ENCODE measurements around the gene RERE. TPM values are rescaled to one million over a fixed set of nuclear protein-coding genes. Genes with fewer than 3 reads are reported as not detected.

The RERE gene
- total RNA-seq, 1 experiment from 2014 or later = 40.6 TPM

DNA sequence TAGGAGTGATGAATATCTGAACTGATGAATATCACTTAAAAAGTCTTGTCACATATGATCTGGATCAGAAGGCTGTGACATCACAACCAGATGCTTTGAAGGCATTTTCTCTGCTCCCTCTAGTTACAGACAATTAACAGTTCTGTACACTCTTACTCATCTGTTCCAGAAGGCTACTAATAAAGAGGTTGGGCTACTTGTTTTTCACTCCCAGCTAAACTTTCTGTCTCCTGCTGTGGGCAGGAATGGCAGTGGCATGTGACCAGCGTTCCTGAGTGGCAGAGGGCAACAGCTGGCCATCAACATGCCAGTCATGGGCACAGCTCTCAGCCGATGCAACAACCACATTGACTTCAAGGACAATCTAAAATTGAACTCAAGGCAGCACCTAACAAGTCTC lies 432.9 kb downstream of the RERE start:
- Histone ChIP-seq H3K27ac (ENCODE audit: low read depth, low read length) (no peak overlapping the region), H3K9me2 (ENCODE audit: insufficient read depth) (no peaks in the 10 kb centered on the region), H3K4me2 (ENCODE audit: low read length) (no peak overlapping the region), H2AFZ (ENCODE audit: low read depth, low read length, poor library complexity, severe bottlenecking) (no peak overlapping the region), H4K20me1 (ENCODE audit: insufficient read depth) (no peaks in the 10 kb centered on the region), H3K9me3 (ENCODE audit: control insufficient read depth in 1 of 2, insufficient read depth in 1 of 2, low read depth in 1 of 2, low read length in 2 of 2) (no peaks in the 10 kb centered on the region), H3K27me3 (ENCODE audit: insufficient read depth, low read length) (no peaks in the 10 kb centered on the region), H3K4me3 (replicated peaks in 1 of 2; ENCODE audit: low read depth in 1 of 2, low read length in 2 of 2) (no peak overlapping the region), H3K36me3 (ENCODE audit: control insufficient read depth in 1 of 2, insufficient read depth in 2 of 2, low read length in 2 of 2) (no peaks in the 10 kb centered on the region), H3K79me2 (ENCODE audit: insufficient read depth, low read length) (no peaks in the 10 kb centered on the region; the same call in 1 of the 2 replicates), H3K9ac (ENCODE audit: low read length) (no peak overlapping the region), H3K4me1 (ENCODE audit: control insufficient read depth in 1 of 2, insufficient read depth in 2 of 2, low read length in 2 of 2) (no peaks in the 10 kb centered on the region)
- POLR2A ChIA-PET = interaction anchor here (1.5 kb wide), 1 partner anchor 40 kb away, joined by 5 read pairs; no protein-coding TSS in a partner anchor
- TF ChIP-seq EGR1 (IDR thresholded peaks at IDR 0.05; ENCODE audit: low read depth) = no peak
- TF ChIP-seq, protein P1, sequence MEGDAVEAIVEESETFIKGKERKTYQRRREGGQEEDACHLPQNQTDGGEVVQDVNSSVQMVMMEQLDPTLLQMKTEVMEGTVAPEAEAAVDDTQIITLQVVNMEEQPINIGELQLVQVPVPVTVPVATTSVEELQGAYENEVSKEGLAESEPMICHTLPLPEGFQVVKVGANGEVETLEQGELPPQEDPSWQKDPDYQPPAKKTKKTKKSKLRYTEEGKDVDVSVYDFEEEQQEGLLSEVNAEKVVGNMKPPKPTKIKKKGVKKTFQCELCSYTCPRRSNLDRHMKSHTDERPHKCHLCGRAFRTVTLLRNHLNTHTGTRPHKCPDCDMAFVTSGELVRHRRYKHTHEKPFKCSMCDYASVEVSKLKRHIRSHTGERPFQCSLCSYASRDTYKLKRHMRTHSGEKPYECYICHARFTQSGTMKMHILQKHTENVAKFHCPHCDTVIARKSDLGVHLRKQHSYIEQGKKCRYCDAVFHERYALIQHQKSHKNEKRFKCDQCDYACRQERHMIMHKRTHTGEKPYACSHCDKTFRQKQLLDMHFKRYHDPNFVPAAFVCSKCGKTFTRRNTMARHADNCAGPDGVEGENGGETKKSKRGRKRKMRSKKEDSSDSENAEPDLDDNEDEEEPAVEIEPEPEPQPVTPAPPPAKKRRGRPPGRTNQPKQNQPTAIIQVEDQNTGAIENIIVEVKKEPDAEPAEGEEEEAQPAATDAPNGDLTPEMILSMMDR (IDR thresholded peaks at IDR 0.05 in 2 of 3, conservative IDR thresholded peaks at IDR 0.05 in 1 of 3; ENCODE audit: borderline replicate concordance in 1 of 3, insufficient read depth in 1 of 3, low read depth in 2 of 3, low read length in 2 of 3) = no peak
- TF ChIP-seq FOSL1 (IDR thresholded peaks at IDR 0.05; ENCODE audit: low read depth) = no peak
- CTCF ChIA-PET = no interaction called here
- BruUV-seq (replicated peaks) = no TSS peak
- ATAC-seq (no peak), DNase-seq (ENCODE audit: low read depth, low spot score) (no peak)
- intact Hi-C loops (cut with micrococcal nuclease) = no loop called here
- RAD21 ChIA-PET (ENCODE audit: low non-redundant PET in 1 of 2, low total read pairs in 2 of 2, uncharacterized antibody in 2 of 2, unreplicated experiment in 2 of 2) = no interaction called here

DNA sequence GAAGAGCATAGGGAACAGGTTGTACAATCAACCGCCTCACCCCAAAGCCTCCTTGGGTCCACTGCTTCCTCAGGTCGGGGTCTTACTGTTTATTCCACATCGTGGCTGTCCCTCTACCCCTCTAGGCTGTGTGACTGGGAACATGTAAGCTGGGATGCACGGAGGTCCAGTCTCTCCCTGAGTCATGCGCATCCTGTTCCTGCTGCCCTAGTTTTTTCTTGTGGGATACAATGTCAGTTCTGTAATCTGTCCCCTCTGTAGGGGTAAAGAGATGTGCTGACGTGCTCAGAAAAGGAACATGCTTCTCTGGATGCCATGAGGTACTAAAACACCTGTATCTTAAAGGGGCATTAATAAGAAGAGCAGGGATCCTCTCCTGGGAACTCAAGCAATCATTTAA lies 433.4 kb downstream of the RERE start:
- Histone ChIP-seq H3K9me2 (ENCODE audit: insufficient read depth) (no peaks in the 10 kb centered on the region), H3K4me3 (replicated peaks in 1 of 2; ENCODE audit: low read depth in 1 of 2, low read length in 2 of 2) (no peak overlapping the region), H3K36me3 (ENCODE audit: control insufficient read depth in 1 of 2, insufficient read depth in 2 of 2, low read length in 2 of 2) (no peaks in the 10 kb centered on the region), H3K27ac (ENCODE audit: low read depth, low read length) (no peak overlapping the region), H3K9me3 (ENCODE audit: control insufficient read depth in 1 of 2, insufficient read depth in 1 of 2, low read depth in 1 of 2, low read length in 2 of 2) (no peaks in the 10 kb centered on the region), H3K79me2 (ENCODE audit: insufficient read depth, low read length) (no peaks in the 10 kb centered on the region; the same call in 1 of the 2 replicates), H3K4me2 (ENCODE audit: low read length) (no peak overlapping the region), H3K4me1 (ENCODE audit: control insufficient read depth in 1 of 2, insufficient read depth in 2 of 2, low read length in 2 of 2) (no peaks in the 10 kb centered on the region), H3K27me3 (ENCODE audit: insufficient read depth, low read length) (no peaks in the 10 kb centered on the region), H2AFZ (ENCODE audit: low read depth, low read length, poor library complexity, severe bottlenecking) (no peak overlapping the region), H3K9ac (ENCODE audit: low read length) (no peak overlapping the region), H4K20me1 (ENCODE audit: insufficient read depth) (no peaks in the 10 kb centered on the region)
- BruUV-seq (replicated peaks) = no TSS peak
- ATAC-seq (no peak), DNase-seq (ENCODE audit: low read depth, low spot score) (no peak)
- RAD21 ChIA-PET (ENCODE audit: low non-redundant PET in 1 of 2, low total read pairs in 2 of 2, uncharacterized antibody in 2 of 2, unreplicated experiment in 2 of 2) = no interaction called here
- intact Hi-C loops (cut with micrococcal nuclease) = no loop called here
- CTCF ChIA-PET = no interaction called here
- POLR2A ChIA-PET = interaction anchor here (1.5 kb wide), 1 partner anchor 41 kb away, joined by 5 read pairs; no protein-coding TSS in a partner anchor
- TF ChIP-seq, protein P1 (IDR thresholded peaks at IDR 0.05 in 2 of 3, conservative IDR thresholded peaks at IDR 0.05 in 1 of 3; ENCODE audit: borderline replicate concordance in 1 of 3, insufficient read depth in 1 of 3, low read depth in 2 of 3, low read length in 2 of 3) = no peak
- TF ChIP-seq, protein P2, sequence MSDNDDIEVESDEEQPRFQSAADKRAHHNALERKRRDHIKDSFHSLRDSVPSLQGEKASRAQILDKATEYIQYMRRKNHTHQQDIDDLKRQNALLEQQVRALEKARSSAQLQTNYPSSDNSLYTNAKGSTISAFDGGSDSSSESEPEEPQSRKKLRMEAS (IDR thresholded peaks at IDR 0.05) = no peak
- TF ChIP-seq, protein P3, sequence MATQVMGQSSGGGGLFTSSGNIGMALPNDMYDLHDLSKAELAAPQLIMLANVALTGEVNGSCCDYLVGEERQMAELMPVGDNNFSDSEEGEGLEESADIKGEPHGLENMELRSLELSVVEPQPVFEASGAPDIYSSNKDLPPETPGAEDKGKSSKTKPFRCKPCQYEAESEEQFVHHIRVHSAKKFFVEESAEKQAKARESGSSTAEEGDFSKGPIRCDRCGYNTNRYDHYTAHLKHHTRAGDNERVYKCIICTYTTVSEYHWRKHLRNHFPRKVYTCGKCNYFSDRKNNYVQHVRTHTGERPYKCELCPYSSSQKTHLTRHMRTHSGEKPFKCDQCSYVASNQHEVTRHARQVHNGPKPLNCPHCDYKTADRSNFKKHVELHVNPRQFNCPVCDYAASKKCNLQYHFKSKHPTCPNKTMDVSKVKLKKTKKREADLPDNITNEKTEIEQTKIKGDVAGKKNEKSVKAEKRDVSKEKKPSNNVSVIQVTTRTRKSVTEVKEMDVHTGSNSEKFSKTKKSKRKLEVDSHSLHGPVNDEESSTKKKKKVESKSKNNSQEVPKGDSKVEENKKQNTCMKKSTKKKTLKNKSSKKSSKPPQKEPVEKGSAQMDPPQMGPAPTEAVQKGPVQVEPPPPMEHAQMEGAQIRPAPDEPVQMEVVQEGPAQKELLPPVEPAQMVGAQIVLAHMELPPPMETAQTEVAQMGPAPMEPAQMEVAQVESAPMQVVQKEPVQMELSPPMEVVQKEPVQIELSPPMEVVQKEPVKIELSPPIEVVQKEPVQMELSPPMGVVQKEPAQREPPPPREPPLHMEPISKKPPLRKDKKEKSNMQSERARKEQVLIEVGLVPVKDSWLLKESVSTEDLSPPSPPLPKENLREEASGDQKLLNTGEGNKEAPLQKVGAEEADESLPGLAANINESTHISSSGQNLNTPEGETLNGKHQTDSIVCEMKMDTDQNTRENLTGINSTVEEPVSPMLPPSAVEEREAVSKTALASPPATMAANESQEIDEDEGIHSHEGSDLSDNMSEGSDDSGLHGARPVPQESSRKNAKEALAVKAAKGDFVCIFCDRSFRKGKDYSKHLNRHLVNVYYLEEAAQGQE (IDR thresholded peaks at IDR 0.05; ENCODE audit: low read depth) = no peak
- TF ChIP-seq, protein P4, sequence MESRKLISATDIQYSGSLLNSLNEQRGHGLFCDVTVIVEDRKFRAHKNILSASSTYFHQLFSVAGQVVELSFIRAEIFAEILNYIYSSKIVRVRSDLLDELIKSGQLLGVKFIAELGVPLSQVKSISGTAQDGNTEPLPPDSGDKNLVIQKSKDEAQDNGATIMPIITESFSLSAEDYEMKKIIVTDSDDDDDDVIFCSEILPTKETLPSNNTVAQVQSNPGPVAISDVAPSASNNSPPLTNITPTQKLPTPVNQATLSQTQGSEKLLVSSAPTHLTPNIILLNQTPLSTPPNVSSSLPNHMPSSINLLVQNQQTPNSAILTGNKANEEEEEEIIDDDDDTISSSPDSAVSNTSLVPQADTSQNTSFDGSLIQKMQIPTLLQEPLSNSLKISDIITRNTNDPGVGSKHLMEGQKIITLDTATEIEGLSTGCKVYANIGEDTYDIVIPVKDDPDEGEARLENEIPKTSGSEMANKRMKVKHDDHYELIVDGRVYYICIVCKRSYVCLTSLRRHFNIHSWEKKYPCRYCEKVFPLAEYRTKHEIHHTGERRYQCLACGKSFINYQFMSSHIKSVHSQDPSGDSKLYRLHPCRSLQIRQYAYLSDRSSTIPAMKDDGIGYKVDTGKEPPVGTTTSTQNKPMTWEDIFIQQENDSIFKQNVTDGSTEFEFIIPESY (IDR thresholded peaks at IDR 0.05; ENCODE audit: extremely low read depth, insufficient replicate concordance, low read length) = no peak
- no peak for TF ChIP-seq RAD21 (IDR thresholded peaks at IDR 0.05; ENCODE audit: low read depth)
- no peak for TF ChIP-seq POLR2AphosphoS5 (IDR thresholded peaks at IDR 0.05; ENCODE audit: low read depth, low read length)
